Activated CD8-positive, alpha-beta memory T cell treated with anti-CD3 and anti-CD28 coated beads for 4 hours (primary cell): ENCODE measurements around the gene BANK1.

ENCODE experiments used
- DNase-seq, 2 donors: peaks; one replicate each; pipeline ENCODE4 v3.0.0-alpha.2; 2020; ENCODE audit warnings: low read depth in 2 of 2

The BANK1 gene

GRCh38 chr4:101960431-101960830 is 169.9 kb downstream of the BANK1 start:
- no peak for DNase-seq

- no peak for DNase-seq
Observed at GRCh38 chr4:101961144-101961543, 170.6 kb downstream of the BANK1 start.

- no peak for DNase-seq
Observed at GRCh38 chr4:101967697-101968346, 177.3 kb downstream of the BANK1 start.

- no peak for DNase-seq
Observed at GRCh38 chr4:101968364-101968763, 177.8 kb downstream of the BANK1 start.

GRCh38 chr4:101969965-101970364 is 179.4 kb downstream of the BANK1 start:
- DNase-seq, result no peak

- DNase-seq, result no peak
Observed at GRCh38 chr4:101970547-101971155, 180.1 kb downstream of the BANK1 start.

GRCh38 chr4:101972791-101973190 is 182.3 kb downstream of the BANK1 start:
- no peak for DNase-seq

GRCh38 chr4:101973361-101973760 is 182.8 kb downstream of the BANK1 start:
- no peak for DNase-seq

GRCh38 chr4:101977076-101977475 is 186.5 kb downstream of the BANK1 start:
- DNase-seq, result no peak

- DNase-seq, result no peak
Observed at GRCh38 chr4:101981756-101982155, 191.2 kb downstream of the BANK1 start.

GRCh38 chr4:101983835-101984234 is 193.3 kb downstream of the BANK1 start:
- no peak for DNase-seq

- DNase-seq, result no peak
Observed at GRCh38 chr4:101987623-101988243, 197.2 kb downstream of the BANK1 start.

- no peak for DNase-seq
Observed at GRCh38 chr4:101989551-101989950, 199.0 kb downstream of the BANK1 start.

- no peak for DNase-seq
Observed at GRCh38 chr4:101992446-101992845, 201.9 kb downstream of the BANK1 start.

GRCh38 chr4:101993002-101993841 is 202.7 kb downstream of the BANK1 start:
- DNase-seq, result no peak

- DNase-seq, result no peak
Observed at GRCh38 chr4:101993842-101994775, 203.6 kb downstream of the BANK1 start.

- no peak for DNase-seq
Observed at GRCh38 chr4:102007959-102008425, 217.5 kb downstream of the BANK1 start.

- no peak for DNase-seq
Observed at GRCh38 chr4:102008711-102009110, 218.2 kb downstream of the BANK1 start.

GRCh38 chr4:102022343-102022742 is 231.8 kb downstream of the BANK1 start:
- no peak for DNase-seq

GRCh38 chr4:102027961-102028360 is 237.4 kb downstream of the BANK1 start:
- DNase-seq, result no peak

- no peak for DNase-seq
Observed at GRCh38 chr4:102031406-102031805, 240.9 kb downstream of the BANK1 start.
